Measurements from ENCODE around the gene RPUSD4. TPM values are rescaled to one million over a fixed set of nuclear protein-coding genes. Genes with fewer than 3 reads are reported as not detected.

Gene RPUSD4
- total and polyA plus RNA-seq, 11 donors: 15.4 to 50.0 (median 33.2) TPM

GRCh38 chr11:126185259-126186024, 26.0 kb downstream of the RPUSD4 start:
- DNase-seq (no peak), ATAC-seq (no peak)
- no peaks in the 10 kb centered on the region for H3K4me1 ChIP-seq
- TF ChIP-seq POLR2A (IDR thresholded peaks at IDR 0.05): no peak
- TF ChIP-seq, protein P1, sequence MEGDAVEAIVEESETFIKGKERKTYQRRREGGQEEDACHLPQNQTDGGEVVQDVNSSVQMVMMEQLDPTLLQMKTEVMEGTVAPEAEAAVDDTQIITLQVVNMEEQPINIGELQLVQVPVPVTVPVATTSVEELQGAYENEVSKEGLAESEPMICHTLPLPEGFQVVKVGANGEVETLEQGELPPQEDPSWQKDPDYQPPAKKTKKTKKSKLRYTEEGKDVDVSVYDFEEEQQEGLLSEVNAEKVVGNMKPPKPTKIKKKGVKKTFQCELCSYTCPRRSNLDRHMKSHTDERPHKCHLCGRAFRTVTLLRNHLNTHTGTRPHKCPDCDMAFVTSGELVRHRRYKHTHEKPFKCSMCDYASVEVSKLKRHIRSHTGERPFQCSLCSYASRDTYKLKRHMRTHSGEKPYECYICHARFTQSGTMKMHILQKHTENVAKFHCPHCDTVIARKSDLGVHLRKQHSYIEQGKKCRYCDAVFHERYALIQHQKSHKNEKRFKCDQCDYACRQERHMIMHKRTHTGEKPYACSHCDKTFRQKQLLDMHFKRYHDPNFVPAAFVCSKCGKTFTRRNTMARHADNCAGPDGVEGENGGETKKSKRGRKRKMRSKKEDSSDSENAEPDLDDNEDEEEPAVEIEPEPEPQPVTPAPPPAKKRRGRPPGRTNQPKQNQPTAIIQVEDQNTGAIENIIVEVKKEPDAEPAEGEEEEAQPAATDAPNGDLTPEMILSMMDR (IDR thresholded peaks at IDR 0.05): no peak
- intact Hi-C loops (cut with DNase I): no loop called here
- peaks cover 0 to 29% (median 3%) of the 10 kb centered on the region in 9 donors for H3K36me3 ChIP-seq
- no peak overlapping the region for H3K4me3 ChIP-seq
- no peaks in the 10 kb centered on the region for H3K27me3 ChIP-seq
- peaks cover 0 to 3% (median 0%) of the 10 kb centered on the region in 12 donors for H3K9me3 ChIP-seq
- WGBS, 4 donors: 84 to 92% (median 89%) methylated on average over 22 to 26 of the region's 26 CpGs
- H3K27ac ChIP-seq: no peak overlapping the region

DNA sequence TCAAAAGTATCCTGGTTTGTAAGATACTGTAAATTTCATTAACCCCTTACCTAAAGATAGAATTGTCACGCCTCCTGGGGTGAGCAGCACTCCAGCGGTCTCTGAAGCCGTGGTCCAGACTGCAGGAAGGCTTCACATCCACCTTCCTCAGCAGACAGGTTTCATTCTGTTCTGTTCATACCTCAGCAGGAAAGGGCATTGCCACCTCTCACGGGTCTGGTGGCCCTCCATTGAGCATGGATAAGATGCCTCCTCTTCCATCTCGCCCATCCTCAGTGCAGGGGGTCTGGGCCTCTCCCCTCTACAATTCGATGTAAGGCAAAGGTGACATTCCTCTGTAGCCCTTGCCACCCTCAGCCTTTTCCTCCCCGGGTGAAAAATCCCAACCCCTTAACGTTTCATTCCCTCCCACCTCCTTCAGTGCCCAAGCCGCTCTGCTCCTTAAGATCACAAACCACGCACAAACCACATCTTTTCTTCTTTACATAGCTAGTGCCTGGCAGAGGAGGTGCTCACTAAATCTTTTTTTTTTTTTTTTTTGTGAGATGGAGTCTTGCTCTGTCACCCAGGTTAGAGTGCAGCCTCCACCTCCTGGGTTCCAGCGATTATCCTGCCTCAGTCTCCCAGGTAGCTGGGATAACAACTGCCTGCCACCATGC, 28.5 kb downstream of the RPUSD4 start:
- no peak overlapping the region for H3K27ac ChIP-seq
- H3K4me3 ChIP-seq: no peak overlapping the region
- no peak for TF ChIP-seq POLR2A (IDR thresholded peaks at IDR 0.05)
- TF ChIP-seq, protein P1 (IDR thresholded peaks at IDR 0.05): no peak
- DNase-seq: no peak
- 80 to 92% (median 88%) methylated on average over 11 of the region's 11 CpGs for WGBS, 4 donors
- ATAC-seq: no peak
- peaks cover 0 to 13% (median 0%) of the 10 kb centered on the region in 9 donors for H3K36me3 ChIP-seq
- H3K9me3 ChIP-seq: peaks cover 0 to 3% (median 0%) of the 10 kb centered on the region in 12 donors
- H3K27me3 ChIP-seq: no peaks in the 10 kb centered on the region
- intact Hi-C loops (cut with DNase I): no loop called here
- H3K4me1 ChIP-seq: no peaks in the 10 kb centered on the region

DNA sequence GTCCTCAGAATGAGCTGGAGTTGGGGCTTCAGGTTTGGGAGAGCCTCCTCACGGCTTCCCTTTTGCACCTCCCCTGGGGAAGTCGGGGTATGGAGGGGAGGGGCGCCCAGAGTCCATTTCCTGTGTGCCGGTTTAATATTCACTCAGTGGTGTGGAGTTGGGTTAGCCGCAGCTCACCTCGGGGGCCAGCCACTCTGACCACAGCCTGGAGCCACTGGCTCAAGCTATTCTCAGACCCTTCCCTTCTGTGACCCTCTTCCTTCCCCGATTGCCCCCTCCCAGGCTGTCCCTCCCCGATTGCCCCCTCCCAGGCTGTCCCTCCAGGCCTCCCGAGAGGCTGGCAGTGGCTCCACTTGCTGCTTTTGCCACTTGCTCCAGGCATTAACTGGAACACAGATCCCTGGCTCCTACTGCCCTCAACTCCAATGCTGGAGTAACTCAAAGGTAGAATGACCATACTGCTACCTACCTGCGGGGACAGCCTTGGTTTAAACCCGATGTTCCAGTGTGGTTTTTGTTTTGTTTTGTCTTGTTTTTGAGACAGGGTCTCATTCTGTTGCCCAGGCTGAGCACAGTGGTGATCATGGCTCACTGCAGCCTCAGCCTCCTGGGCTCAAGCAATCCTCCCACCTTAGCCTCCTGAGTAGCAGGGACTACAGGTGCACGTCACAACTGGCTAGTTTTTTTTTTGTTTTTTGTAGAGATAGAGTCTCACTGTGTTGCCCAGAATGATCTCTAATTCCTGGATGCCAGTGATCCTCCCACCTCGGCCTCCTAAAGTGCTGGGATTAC, 29.3 kb downstream of the RPUSD4 start:
- Histone ChIP-seq H3K27ac (no peak overlapping the region), H3K36me3 (peaks cover 0 to 8% (median 0%) of the 10 kb centered on the region in 9 donors), H3K4me1 (no peaks in the 10 kb centered on the region), H3K27me3 (no peaks in the 10 kb centered on the region), H3K9me3 (peaks cover 0 to 3% (median 0%) of the 10 kb centered on the region in 12 donors), H3K4me3 (no peak overlapping the region)
- TF ChIP-seq, protein P1 (IDR thresholded peaks at IDR 0.05): no peak
- TF ChIP-seq POLR2A (IDR thresholded peaks at IDR 0.05): no peak
- intact Hi-C loops (cut with DNase I): no loop called here
- ATAC-seq (no peak), DNase-seq (no peak)
- 67 to 75% (median 72%) methylated on average over 13 of the region's 13 CpGs for WGBS, 4 donors

All from heart left ventricle (tissue), 16 donors.